Stimulated activated CD8-positive, alpha-beta memory T cell treated with anti-CD3 and anti-CD28 coated beads, Interleukin-4, amount 100 ng/mL, for 1 hour (primary cell): ENCODE measurements around the gene CFAP299.
"Not testable (repeated sequence)": the region's sequence is repeated elsewhere in the genome, so short reads cannot be mapped to it uniquely, and the experiment has no call there.

Experiments
- DNase-seq, 2 donors: peaks; one replicate each; pipeline ENCODE4 v3.0.0-alpha.2; 2020; ENCODE audit warnings: low read depth in 2 of 2, low spot score in 1 of 2

Gene CFAP299

GRCh38 chr4:80324171-80324570 lies 11.4 kb upstream of the CFAP299 start:
- DNase-seq: no peak

- DNase-seq: no peak
Observed at GRCh38 chr4:80331693-80332092, 3.8 kb upstream of the CFAP299 start.

- no peak for DNase-seq
Observed at GRCh38 chr4:80333121-80333520, 2.4 kb upstream of the CFAP299 start.

GRCh38 chr4:80334568-80334967 lies 962 bp upstream of the CFAP299 start:
- DNase-seq: no peak

GRCh38 chr4:80335226-80335553 lies 340 bp upstream of the CFAP299 start:
- no peak for DNase-seq

GRCh38 chr4:80336582-80336981 lies 1.1 kb downstream of the CFAP299 start:
- DNase-seq: no peak

GRCh38 chr4:80340036-80340435 lies 4.5 kb downstream of the CFAP299 start:
- no peak for DNase-seq

GRCh38 chr4:80342684-80343083 lies 7.2 kb downstream of the CFAP299 start:
- DNase-seq: not testable (repeated sequence)

GRCh38 chr4:80343887-80344286 lies 8.4 kb downstream of the CFAP299 start:
- DNase-seq: no peak

- no peak for DNase-seq
Observed at GRCh38 chr4:80360084-80360483, 24.6 kb downstream of the CFAP299 start.

GRCh38 chr4:80360900-80361299 lies 25.4 kb downstream of the CFAP299 start:
- no peak for DNase-seq

GRCh38 chr4:80361329-80361900 lies 25.9 kb downstream of the CFAP299 start:
- DNase-seq: no peak

- DNase-seq: no peak
Observed at GRCh38 chr4:80362578-80363181, 27.1 kb downstream of the CFAP299 start.

GRCh38 chr4:80365928-80366327 lies 30.4 kb downstream of the CFAP299 start:
- peak in 1 of 2 donors; percentile 35 for DNase-seq

GRCh38 chr4:80367737-80368136 lies 32.2 kb downstream of the CFAP299 start:
- no peak for DNase-seq

- DNase-seq: no peak
Observed at GRCh38 chr4:80370635-80371034, 35.1 kb downstream of the CFAP299 start.

- DNase-seq: no peak
Observed at GRCh38 chr4:80371046-80371445, 35.5 kb downstream of the CFAP299 start.

GRCh38 chr4:80374180-80374579 lies 38.6 kb downstream of the CFAP299 start:
- DNase-seq: no peak

- DNase-seq: no peak
Observed at GRCh38 chr4:80382090-80382832, 46.7 kb downstream of the CFAP299 start.

GRCh38 chr4:80385397-80386280 lies 50.1 kb downstream of the CFAP299 start:
- no peak for DNase-seq

- no peak for DNase-seq
Observed at GRCh38 chr4:80386281-80386886, 50.9 kb downstream of the CFAP299 start.
